ENCODE measurements around the gene FAM177B.

Gene FAM177B

DNA sequence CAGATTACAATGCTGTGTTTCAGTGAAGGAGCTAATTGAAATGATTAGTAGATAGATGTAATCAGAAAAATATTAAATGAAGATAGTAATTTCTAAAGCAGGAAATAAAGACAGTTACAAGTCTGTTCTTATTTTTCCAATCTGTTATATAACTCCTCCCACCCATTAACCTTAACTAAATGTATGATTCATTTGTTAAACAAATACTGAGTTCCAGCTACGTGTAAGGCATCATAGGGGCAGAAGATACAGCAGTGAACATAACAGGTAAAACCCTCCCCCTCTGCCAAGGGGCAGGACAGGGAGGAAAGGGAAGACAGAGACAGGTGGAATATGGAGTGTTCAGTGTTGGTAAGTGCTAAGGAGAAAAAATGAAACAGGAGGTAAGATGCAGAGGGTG lies at the start of gene FAM177B:
TSS of gene FAM177B (plus strand) at position 231 of the 400 bp plus-strand sequence. CDS start 9,344 bp downstream, outside the sequence.
- no peak within 1 kb of the TSS for H3K4me2 ChIP-seq (ENCODE audit: low read length)
- TF ChIP-seq EZH2 (IDR thresholded peaks at IDR 0.05; ENCODE audit: borderline replicate concordance, low read length) = no peak
- TF ChIP-seq, protein P1, sequence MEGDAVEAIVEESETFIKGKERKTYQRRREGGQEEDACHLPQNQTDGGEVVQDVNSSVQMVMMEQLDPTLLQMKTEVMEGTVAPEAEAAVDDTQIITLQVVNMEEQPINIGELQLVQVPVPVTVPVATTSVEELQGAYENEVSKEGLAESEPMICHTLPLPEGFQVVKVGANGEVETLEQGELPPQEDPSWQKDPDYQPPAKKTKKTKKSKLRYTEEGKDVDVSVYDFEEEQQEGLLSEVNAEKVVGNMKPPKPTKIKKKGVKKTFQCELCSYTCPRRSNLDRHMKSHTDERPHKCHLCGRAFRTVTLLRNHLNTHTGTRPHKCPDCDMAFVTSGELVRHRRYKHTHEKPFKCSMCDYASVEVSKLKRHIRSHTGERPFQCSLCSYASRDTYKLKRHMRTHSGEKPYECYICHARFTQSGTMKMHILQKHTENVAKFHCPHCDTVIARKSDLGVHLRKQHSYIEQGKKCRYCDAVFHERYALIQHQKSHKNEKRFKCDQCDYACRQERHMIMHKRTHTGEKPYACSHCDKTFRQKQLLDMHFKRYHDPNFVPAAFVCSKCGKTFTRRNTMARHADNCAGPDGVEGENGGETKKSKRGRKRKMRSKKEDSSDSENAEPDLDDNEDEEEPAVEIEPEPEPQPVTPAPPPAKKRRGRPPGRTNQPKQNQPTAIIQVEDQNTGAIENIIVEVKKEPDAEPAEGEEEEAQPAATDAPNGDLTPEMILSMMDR (IDR thresholded peaks at IDR 0.05; ENCODE audit: low read length) = no peak

DNA sequence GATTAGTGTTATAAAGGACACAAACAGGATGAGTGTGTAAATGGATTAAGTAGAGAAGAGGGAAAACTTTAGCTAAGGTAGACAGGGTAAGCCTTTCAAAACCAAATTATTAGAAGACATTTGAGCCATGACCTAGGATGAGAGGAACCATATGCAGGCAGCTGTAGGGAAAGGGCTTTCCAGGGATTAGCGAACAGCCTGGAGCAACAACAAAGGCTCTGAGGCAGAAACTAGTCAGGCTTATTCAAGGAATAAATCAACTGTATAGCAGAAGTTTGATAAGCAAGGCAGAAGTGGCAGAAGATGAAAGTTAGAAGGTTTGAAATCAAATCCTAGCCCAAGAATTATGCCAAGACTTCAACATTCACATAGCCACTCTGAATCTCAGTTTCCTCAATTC lies 46.0 kb upstream of the FAM177B start:
- H3K36me3 ChIP-seq (ENCODE audit: insufficient read depth, low read length) = peaks cover 5% of the 10 kb centered on the region; the same call in 1 of the 2 replicates

More for the DNA sequence above, at the start of gene FAM177B:
- Histone ChIP-seq H3K4me3 (ENCODE audit: low read depth, low read length, poor library complexity, severe bottlenecking) (no peak within 1 kb of the TSS), H3K9me2 (ENCODE audit: low read depth, low read length) (no peaks in the 10 kb centered on the region), H3K27ac (ENCODE audit: low read depth, low read length, poor library complexity, severe bottlenecking) (no peak within 1 kb of the TSS), H4K20me1 (ENCODE audit: insufficient read depth, low read length) (no peaks in the 10 kb centered on the region), H3K79me2 (ENCODE audit: insufficient read depth, low read length) (no peaks in the 10 kb centered on the region), H3K4me1 (ENCODE audit: insufficient read depth, low read length, severe bottlenecking) (peaks cover 38% of the 10 kb centered on the region), H3K27me3 (ENCODE audit: insufficient read depth, low read length) (no peaks in the 10 kb centered on the region), H3K9ac (ENCODE audit: low read length) (no peak within 1 kb of the TSS), H3K9me3 (ENCODE audit: low read length) (no peaks in the 10 kb centered on the region), H3K36me3 (ENCODE audit: insufficient read depth, low read length) (peaks cover 28% of the 10 kb centered on the region), H3F3A (ENCODE audit: insufficient read depth, low read length) (peaks cover 3% of the 10 kb centered on the region; the same call in 1 of the 2 replicates), H2AFZ (ENCODE audit: low read length) (no peak within 1 kb of the TSS)

DNA sequence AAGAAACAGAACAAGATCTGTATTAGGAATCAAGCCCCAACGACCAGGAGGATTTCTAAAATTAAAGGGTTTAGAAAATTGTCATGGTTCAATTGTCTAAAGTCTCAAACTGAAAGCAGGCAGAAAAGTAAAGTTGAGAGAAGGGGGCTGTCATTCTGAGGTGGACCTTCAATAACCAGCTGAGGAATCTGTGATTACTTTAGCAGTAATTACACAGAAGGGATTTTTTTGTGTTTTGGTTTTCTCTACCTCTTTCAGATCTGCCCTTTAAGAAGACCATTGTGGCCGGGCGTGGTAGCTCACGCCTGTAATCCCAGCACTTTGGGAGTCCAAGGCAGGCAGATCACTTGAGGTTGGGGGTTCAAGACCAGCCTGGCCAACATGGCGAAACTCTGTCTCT lies 42.1 kb upstream of the FAM177B start:
- no peaks in the 10 kb centered on the region for H3K9me2 ChIP-seq (ENCODE audit: low read depth, low read length)

More for the DNA sequence above, 46.0 kb upstream of the FAM177B start:
- Histone ChIP-seq H3K27me3 (ENCODE audit: insufficient read depth, low read length) (no peaks in the 10 kb centered on the region), H3K4me3 (ENCODE audit: low read depth, low read length, poor library complexity, severe bottlenecking) (no peak overlapping the region), H3K4me1 (ENCODE audit: insufficient read depth, low read length, severe bottlenecking) (no peaks in the 10 kb centered on the region), H3K9ac (ENCODE audit: low read length) (no peak overlapping the region), H3K9me2 (ENCODE audit: low read depth, low read length) (no peaks in the 10 kb centered on the region), H2AFZ (ENCODE audit: low read length) (no peak overlapping the region), H3F3A (ENCODE audit: insufficient read depth, low read length) (no peaks in the 10 kb centered on the region), H3K4me2 (ENCODE audit: low read length) (no peak overlapping the region), H3K27ac (ENCODE audit: low read depth, low read length, poor library complexity, severe bottlenecking) (no peak overlapping the region), H4K20me1 (ENCODE audit: insufficient read depth, low read length) (no peaks in the 10 kb centered on the region), H3K9me3 (ENCODE audit: low read length) (no peaks in the 10 kb centered on the region), H3K79me2 (ENCODE audit: insufficient read depth, low read length) (no peaks in the 10 kb centered on the region)
- TF ChIP-seq, protein P1 (IDR thresholded peaks at IDR 0.05; ENCODE audit: low read length) = no peak
- TF ChIP-seq EZH2 (IDR thresholded peaks at IDR 0.05; ENCODE audit: borderline replicate concordance, low read length) = no peak

More for the DNA sequence above, 42.1 kb upstream of the FAM177B start:
- H2AFZ ChIP-seq (ENCODE audit: low read length) = no peak overlapping the region
- H3K4me1 ChIP-seq (ENCODE audit: insufficient read depth, low read length, severe bottlenecking) = no peaks in the 10 kb centered on the region
- H3K27ac ChIP-seq (ENCODE audit: low read depth, low read length, poor library complexity, severe bottlenecking) = no peak overlapping the region
- no peaks in the 10 kb centered on the region for H3K27me3 ChIP-seq (ENCODE audit: insufficient read depth, low read length)
- no peaks in the 10 kb centered on the region for H3F3A ChIP-seq (ENCODE audit: insufficient read depth, low read length)
- peaks cover 10% of the 10 kb centered on the region for H3K36me3 ChIP-seq (ENCODE audit: insufficient read depth, low read length)
- no peaks in the 10 kb centered on the region for H3K9me3 ChIP-seq (ENCODE audit: low read length)
- no peak overlapping the region for H3K4me2 ChIP-seq (ENCODE audit: low read length)
- H3K9ac ChIP-seq (ENCODE audit: low read length) = no peak overlapping the region
- H3K79me2 ChIP-seq (ENCODE audit: insufficient read depth, low read length) = no peaks in the 10 kb centered on the region
- TF ChIP-seq, protein P1 (IDR thresholded peaks at IDR 0.05; ENCODE audit: low read length) = no peak
- TF ChIP-seq EZH2 (IDR thresholded peaks at IDR 0.05; ENCODE audit: borderline replicate concordance, low read length) = no peak
- H3K4me3 ChIP-seq (ENCODE audit: low read depth, low read length, poor library complexity, severe bottlenecking) = no peak overlapping the region
- no peaks in the 10 kb centered on the region for H4K20me1 ChIP-seq (ENCODE audit: insufficient read depth, low read length)

Measured in OCI-LY1 (cell line).